HG03571 (cell line): ENCODE data around the gene PRKCH.
A peak's percentile ranks its signal among the peaks of the same experiment; 100 is the strongest.

Experiments
- ATAC-seq: cut with Tn5 transposase; IDR thresholded peaks from one replicate; pipeline ENCODE4 v1.9.1; 2021; ENCODE audit not compliant: unreplicated experiment

Gene PRKCH

DNA sequence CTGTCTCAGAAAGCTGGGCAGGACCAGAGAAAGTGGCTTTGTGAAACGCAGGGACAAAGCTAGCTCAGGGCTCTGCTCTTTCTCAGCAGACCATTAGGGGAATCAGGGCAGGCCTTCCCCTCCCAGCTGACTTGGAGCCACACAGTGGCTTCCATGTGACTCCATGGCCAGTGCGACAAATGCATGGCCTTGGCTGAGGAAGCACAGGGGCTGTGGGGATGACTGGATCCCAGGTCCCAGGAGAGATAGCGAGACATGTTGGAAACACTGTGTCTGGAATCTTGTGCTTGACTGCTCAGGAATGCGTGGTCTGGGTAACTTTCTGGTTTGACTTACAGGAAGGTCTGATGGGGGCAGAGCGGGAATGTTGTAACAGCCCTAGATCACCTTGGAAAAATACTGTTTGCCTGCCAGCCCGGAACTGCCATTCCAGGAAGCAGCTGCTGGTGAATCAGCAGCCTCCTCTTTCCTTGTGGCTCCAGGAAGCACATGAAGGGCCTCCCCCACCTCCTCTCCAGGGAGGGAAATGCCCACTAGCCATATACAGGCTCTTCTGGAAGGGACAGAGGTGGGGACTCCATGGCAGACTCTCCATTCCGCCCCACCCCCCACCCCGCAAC lies 240.4 kb downstream of the PRKCH start:
- ATAC-seq = no peak

GRCh38 chr14:61562321-61563161 lies 241.2 kb downstream of the PRKCH start:
- ATAC-seq = no peak

DNA sequence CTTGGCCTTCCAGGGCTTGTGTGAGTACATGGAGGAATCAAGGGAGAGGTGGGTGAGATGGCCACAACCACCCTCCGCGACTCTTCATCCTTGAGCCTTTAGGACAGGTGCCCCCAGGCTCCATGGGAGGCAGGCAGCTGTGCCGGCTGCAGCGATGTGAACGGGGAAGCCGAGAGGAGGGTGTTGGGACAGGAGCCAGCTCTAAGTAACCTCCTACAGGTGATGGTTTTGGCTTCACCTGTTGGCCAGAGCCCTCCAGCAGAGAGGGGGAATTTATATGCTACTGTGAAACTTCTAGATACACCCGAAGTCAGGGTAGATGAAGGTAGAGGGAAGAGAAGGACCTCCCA lies 241.8 kb downstream of the PRKCH start:
- no peak for ATAC-seq

DNA sequence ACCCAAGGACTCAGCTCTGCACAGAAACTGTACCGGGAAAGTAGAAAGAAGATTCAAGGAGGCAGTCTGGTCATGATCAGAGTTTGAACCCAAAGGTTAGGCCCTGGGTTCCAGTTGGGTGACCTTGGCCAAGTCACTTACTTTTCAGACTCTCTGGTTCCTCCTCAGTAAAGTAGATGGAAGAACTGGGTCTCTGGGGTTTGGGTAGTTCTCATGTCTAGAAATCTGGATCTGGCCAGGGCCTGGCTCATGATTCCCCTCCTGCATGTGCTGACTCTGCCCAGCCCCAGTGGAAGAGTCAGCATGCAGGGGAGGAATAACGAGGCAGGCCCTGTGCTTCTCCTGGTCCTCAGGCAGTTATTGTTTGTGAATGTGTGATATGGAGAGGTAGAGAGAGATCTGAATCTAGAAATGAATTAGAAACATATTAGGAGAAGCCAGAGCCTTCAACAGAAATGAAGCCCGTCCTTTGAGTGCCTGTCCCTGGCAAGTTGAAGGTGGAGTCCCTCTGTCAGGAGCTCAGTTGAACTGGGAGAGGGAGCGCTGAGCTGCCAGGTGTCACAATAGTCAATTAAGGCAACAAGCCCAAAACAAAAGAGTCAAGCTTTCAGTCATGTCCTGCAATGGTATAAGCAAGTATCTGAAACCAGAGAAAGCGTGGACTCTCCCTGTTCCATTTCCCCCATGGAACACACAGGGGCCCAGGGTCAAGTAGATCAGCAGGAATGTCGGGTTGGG lies 242.7 kb downstream of the PRKCH start:
- ATAC-seq = no peak

DNA sequence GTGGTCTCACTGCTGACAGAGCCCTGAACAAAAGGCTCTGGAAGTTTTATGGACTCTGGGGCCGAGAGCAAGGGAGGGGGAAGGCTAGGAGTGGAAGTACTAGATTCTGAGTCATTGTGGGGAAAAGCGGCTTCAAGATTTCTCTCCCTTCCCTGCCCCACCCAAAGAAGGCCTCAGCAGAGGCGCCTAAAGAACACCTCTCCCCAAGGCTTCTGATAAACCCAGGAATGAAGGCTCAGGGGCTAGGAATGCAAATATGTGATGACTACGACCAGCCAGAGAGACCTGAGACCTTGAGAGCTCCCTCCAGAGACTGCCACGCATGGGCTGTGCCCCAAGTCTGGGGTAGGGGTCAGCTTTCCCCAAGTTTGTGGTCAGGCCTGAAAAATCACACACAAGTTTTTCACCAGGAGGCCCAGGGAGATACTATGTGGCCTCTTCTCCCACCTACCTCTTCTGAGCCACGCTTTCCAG lies 243.3 kb downstream of the PRKCH start:
- no peak for ATAC-seq

DNA sequence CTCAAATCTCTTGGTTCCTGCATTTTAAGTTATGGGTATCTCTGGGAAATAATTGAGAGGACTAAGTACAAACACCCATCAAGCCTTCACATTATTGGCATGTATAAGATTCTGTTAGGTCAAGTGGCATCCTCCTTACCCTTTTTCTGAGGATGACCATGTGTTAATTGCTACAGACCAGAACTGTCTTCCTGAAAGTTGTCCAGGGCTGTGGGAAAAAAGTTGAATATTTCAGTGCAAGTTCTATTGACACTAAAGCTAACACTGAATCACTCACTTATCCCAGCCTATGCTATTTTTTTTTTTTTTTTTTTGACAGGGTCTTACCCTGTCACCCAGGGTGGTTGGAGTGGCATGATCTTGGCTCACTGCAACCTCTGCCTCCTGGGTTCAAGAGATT lies 243.8 kb downstream of the PRKCH start:
- no peak for ATAC-seq

DNA sequence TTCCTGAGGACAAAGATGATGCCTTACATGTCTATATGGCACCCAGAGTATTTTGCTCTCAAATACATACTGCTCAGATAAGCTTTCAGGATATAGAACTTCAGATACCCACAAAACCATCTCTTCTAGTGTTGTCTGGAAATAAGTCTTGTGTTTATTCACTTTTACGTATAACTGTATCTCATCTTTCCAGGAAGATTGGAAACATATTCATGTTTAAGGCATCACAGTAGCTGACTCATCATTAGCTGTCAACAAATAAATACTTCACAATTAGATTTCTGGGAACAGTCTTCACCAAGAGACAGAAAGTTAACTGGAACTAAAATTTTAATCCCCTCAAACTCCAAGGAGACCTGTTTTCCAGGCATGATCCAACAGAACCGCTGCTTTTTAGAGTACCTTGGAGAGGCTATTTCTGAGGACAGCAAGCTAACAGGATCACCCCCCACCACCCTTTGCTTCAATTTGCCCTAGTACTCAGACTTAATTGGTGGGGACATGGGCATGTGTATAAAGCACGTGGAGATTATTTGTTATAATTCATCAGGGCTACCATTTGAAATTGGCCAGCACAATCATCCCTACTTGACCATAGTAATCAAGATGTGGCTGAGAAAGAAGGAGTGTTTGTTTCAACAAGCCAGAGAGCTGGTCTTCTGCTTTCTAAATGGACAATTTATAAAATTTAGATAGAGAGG lies 244.6 kb downstream of the PRKCH start:
- ATAC-seq = no peak

DNA sequence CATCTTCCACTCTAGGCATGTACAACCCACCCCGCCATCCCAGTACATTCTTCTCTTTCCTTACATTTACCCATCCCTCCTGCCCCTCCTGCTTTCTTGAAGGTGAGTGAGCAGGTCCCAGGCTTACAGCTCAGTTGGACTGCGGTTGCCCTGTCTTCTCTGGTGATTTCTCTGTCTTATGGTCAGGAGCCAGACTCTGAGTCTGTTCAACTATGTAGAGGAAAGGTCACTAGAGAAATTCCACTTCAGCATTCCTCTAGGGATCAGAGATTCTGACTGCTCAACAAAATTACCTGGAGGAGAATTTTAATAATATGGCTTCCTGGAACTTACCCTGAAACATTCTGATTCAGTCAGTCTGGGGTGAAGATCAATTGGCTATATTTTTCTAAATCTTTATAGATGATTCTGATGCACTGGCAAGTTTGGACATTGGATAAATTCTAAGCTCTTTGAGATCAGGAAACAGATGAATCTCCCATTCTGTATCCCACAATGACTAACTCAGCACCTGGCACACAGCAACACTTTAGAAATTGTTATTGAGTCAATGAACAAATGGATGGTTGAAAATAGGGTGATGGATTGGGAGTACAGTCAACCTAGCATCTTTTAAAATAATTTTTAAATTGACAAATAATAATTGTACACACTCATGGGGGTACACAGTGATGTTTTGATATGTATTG lies 245.3 kb downstream of the PRKCH start:
- no peak for ATAC-seq

DNA sequence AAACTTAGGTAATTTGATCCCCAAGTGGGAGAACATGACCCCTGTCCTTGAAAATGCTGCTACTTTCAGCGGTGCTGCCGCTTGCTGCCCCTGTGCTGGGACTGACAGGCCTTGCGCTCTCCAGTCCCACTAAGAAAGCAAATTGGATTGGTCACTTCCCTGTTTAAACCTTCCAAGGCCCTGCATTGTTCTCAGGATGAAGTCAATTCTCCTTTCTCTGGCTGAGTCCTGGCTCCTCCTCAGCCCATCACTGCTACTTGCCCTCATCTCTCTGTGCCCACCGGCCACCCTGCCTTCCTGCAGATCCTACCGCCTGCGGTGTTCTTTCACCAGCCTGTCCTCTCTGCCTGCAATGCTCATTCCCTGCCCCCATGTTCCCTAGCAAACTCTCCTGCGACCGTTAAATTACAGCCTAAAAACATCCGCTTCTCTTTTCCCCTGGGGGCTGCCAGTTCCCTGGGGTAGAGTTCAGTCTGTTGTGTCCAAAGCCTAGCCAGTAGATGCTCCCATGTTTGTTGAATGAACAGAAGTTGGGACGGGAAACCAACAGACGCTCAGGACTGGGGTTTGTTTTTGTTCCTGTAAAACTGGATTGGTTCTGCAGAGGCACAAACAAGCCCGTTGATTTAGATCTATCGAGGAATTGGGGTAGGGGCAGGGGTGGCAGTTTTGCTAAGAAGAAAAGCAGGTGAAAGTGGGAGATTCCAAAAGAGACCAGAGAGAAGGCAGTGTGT lies 246.6 kb downstream of the PRKCH start:
- no peak for ATAC-seq

- ATAC-seq = peak; percentile 69
These were observed 247.2 kb downstream of the PRKCH start for GRCh38 chr14:61568572-61569011.

DNA sequence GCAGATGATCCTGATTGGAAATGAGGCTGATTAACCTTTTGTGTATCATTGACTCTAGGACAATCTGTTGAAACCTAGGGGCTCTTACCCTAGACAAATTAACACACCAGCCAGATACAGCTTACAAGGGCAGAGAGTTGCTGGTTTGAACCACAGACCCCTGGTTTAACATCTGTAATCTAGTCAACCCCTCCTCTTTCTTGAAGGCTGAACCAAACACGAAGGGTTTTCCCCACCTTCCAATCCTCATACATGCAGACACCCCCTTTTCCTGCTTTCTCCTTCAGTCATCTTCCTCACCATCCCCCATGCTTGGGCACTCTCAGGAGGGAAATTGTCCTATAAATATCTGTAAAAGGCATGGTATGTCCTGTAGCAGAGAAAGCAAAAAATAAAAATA lies 247.9 kb downstream of the PRKCH start:
- ATAC-seq = no peak

- no peak for ATAC-seq
These were observed 248.6 kb downstream of the PRKCH start for GRCh38 chr14:61569812-61570548.

GRCh38 chr14:61570549-61571290 lies 249.3 kb downstream of the PRKCH start:
- ATAC-seq = no peak

GRCh38 chr14:61571917-61572316 lies 250.5 kb downstream of the PRKCH start:
- ATAC-seq = no peak

GRCh38 chr14:61573321-61573720 lies 251.9 kb downstream of the PRKCH start:
- no peak for ATAC-seq

DNA sequence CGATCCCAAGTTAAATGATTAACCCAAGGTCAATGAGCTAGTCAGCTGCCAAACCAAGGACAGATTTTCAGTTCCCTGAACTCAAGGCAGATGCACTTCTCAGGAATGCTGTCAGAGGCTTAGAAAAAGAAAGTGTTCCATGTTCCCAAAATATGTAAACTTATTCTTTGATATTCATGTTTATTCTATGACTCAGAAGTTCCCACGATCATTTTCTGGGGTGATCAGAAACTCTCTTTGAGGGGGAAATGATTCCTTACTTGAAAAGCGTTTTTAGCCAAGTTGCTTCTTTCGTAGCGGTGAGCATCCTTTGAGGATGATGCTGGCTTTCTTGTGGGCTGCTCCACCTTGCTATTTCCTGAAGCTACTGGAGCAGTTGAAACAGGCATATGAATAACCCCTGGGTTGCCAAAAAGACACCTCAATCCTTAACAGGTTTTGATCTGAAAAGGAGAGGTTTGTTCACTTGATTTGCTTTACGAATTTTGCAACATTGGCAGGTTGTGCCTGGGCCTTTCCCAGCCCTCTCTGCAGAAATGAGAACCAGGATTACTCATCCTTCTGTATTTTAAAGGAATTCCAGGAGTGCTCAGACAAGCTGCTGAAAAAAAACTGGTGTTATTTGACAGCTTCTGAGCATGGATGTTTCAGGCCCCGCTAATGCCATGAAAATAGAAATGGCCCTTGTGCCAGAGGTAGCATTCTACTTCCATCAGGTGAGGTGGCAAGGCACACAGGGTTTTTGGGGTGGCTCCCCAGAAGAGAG lies 252.6 kb downstream of the PRKCH start:
- no peak for ATAC-seq

- no peak for ATAC-seq
These were observed 253.1 kb downstream of the PRKCH start for GRCh38 chr14:61574514-61574807.

- ATAC-seq = no peak
These were observed 253.7 kb downstream of the PRKCH start for GRCh38 chr14:61575126-61575525.
